ENCODE results near the gene MED27. TPM values are rescaled to one million over a fixed set of nuclear protein-coding genes. Genes with fewer than 3 reads are reported as not detected.
"Not testable (repeated sequence)": the region's sequence is repeated elsewhere in the genome, so short reads cannot be mapped to it uniquely, and the experiment has no call there.

The MED27 gene
- total RNA-seq, 4 donors from 2014 or later: 12.9 to 21.8 (median 20.0) TPM

DNA sequence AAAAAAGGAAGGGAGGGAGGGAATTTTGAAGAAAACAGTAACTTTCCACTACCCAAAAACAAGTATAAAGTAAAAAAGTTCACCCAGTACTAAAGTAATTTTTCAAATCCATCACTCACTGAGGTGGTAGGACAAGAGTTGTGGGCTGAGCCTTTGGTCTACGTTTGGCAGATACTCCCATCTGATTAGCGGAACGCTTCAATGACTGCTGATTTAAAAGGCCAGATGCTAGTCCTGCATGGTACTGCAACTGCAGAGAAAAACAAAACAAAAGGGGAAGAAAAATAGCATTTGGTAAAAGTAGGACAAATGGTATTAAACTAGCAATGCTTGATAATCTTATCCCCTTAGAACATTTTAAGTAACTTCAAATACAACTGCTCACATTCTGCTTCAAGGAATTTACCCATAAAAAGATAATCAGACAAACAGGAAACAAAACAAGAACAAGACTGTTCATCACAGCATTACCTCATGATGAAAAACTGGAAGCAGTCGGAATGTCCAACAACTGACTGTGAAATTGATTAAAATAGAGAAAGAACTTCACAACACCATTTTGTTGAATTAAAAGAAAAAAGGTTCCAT is 65.4 kb downstream of the MED27 start:
- H3K27ac ChIP-seq (replicated peaks in 1 of 4): no peak overlapping the region
- intact Hi-C loops (cut with DNase I): no loop called here

GRCh38 chr9:132012704-132013357 is 66.8 kb downstream of the MED27 start:
- peaks cover 0 to 7% (median 0%) of the 10 kb centered on the region in 4 donors for H3K4me1 ChIP-seq
- no peak for TF ChIP-seq EP300 (IDR thresholded peaks at IDR 0.05)
- H3K27ac ChIP-seq (replicated peaks in 1 of 4): no peak overlapping the region
- intact Hi-C loops (cut with DNase I): no loop called here
- no peak for DNase-seq (ENCODE audit: extremely low spot score)
- no peak overlapping the region for H3K4me3 ChIP-seq
- H3K9me3 ChIP-seq: no peaks in the 10 kb centered on the region
- WGBS: 92% methylated on average over 7 of the region's 7 CpGs
- peaks cover 0 to 12% (median 0%) of the 10 kb centered on the region in 4 donors for H3K36me3 ChIP-seq
- H3K27me3 ChIP-seq: no peaks in the 10 kb centered on the region

More for the DNA sequence above, 65.4 kb downstream of the MED27 start:
- Histone ChIP-seq H3K27me3 (no peaks in the 10 kb centered on the region), H3K36me3 (peaks cover 0 to 12% (median 0%) of the 10 kb centered on the region in 4 donors), H3K9me3 (no peaks in the 10 kb centered on the region), H3K4me1 (peaks cover 4 to 7% (median 5%) of the 10 kb centered on the region in 4 donors), H3K4me3 (no peak overlapping the region)
- no peak for DNase-seq (ENCODE audit: extremely low spot score)
- TF ChIP-seq EP300 (IDR thresholded peaks at IDR 0.05) (no peak), POLR2AphosphoS5 (IDR thresholded peaks at IDR 0.05) (no peak), POLR2A (IDR thresholded peaks at IDR 0.05; ENCODE audit: low read depth) (no peak)
- TF ChIP-seq, protein P1, sequence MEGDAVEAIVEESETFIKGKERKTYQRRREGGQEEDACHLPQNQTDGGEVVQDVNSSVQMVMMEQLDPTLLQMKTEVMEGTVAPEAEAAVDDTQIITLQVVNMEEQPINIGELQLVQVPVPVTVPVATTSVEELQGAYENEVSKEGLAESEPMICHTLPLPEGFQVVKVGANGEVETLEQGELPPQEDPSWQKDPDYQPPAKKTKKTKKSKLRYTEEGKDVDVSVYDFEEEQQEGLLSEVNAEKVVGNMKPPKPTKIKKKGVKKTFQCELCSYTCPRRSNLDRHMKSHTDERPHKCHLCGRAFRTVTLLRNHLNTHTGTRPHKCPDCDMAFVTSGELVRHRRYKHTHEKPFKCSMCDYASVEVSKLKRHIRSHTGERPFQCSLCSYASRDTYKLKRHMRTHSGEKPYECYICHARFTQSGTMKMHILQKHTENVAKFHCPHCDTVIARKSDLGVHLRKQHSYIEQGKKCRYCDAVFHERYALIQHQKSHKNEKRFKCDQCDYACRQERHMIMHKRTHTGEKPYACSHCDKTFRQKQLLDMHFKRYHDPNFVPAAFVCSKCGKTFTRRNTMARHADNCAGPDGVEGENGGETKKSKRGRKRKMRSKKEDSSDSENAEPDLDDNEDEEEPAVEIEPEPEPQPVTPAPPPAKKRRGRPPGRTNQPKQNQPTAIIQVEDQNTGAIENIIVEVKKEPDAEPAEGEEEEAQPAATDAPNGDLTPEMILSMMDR (IDR thresholded peaks at IDR 0.05): no peak
- WGBS: 75% methylated on average over 4 of the region's 4 CpGs

- Histone ChIP-seq H3K27me3 (no peaks in the 10 kb centered on the region), H3K4me3 (no peak overlapping the region), H3K4me1 (peaks cover 0 to 8% (median 0%) of the 10 kb centered on the region in 4 donors), H3K27ac (replicated peaks in 1 of 4) (no peak overlapping the region), H3K36me3 (peaks cover 0 to 12% (median 0%) of the 10 kb centered on the region in 4 donors), H3K9me3 (no peaks in the 10 kb centered on the region)
- intact Hi-C loops (cut with DNase I): no loop called here
- no peak for DNase-seq (ENCODE audit: extremely low spot score)
- TF ChIP-seq EP300 (IDR thresholded peaks at IDR 0.05) (no peak), POLR2AphosphoS5 (IDR thresholded peaks at IDR 0.05) (no peak), POLR2A (IDR thresholded peaks at IDR 0.05; ENCODE audit: low read depth) (no peak)
- TF ChIP-seq, protein P1 (IDR thresholded peaks at IDR 0.05): no peak
- WGBS: 91% methylated on average over 3 of the region's 3 CpGs
These were observed 67.8 kb downstream of the MED27 start for GRCh38 chr9:132011896-132012295.

GRCh38 chr9:132011309-132011708 is 68.4 kb downstream of the MED27 start:
- Histone ChIP-seq H3K27ac (replicated peaks in 1 of 4) (no peak overlapping the region), H3K27me3 (no peaks in the 10 kb centered on the region), H3K9me3 (no peaks in the 10 kb centered on the region), H3K4me1 (peaks cover under 1 to 12% (median 3%) of the 10 kb centered on the region in 4 donors), H3K36me3 (peaks cover 0 to 12% (median 0%) of the 10 kb centered on the region in 4 donors), H3K4me3 (no peak overlapping the region)
- TF ChIP-seq EP300 (IDR thresholded peaks at IDR 0.05) (no peak), POLR2AphosphoS5 (IDR thresholded peaks at IDR 0.05) (no peak), POLR2A (IDR thresholded peaks at IDR 0.05; ENCODE audit: low read depth) (no peak)
- TF ChIP-seq, protein P1 (IDR thresholded peaks at IDR 0.05): no peak
- DNase-seq (ENCODE audit: extremely low spot score): no peak
- 92% methylated on average over 2 of the region's 2 CpGs for WGBS
- intact Hi-C loops (cut with DNase I): no loop called here

GRCh38 chr9:132010201-132010600 is 69.5 kb downstream of the MED27 start:
- WGBS: 92% methylated on average over 2 of the region's 2 CpGs
- intact Hi-C loops (cut with DNase I); H3K4me3 ChIP-seq; H3K27me3 ChIP-seq; DNase-seq (ENCODE audit: extremely low spot score); H3K27ac ChIP-seq (replicated peaks in 1 of 4); H3K9me3 ChIP-seq: not testable (repeated sequence)
- peaks cover 0 to 12% (median 0%) of the 10 kb centered on the region in 4 donors for H3K36me3 ChIP-seq
- peaks cover 7 to 19% (median 9%) of the 10 kb centered on the region in 4 donors for H3K4me1 ChIP-seq
